ENCODE measurements around the gene MYO1A. TPM values are rescaled to one million over a fixed set of nuclear protein-coding genes. Genes with fewer than 3 reads are reported as not detected.

The MYO1A gene
- total RNA-seq, 1 experiment from 2014 or later, result not detected

- in situ Hi-C loops (cut with HindIII; ENCODE audit: low pct_unique_long_range_greater_than_20kb, low sequenced_read_pairs), result no loop called here
Measured at GRCh38 chr12:57009949-57010626, 39.8 kb downstream of the MYO1A start.

GRCh38 chr12:57008178-57008577, 41.8 kb downstream of the MYO1A start:
- in situ Hi-C loops (cut with HindIII; ENCODE audit: low pct_unique_long_range_greater_than_20kb, low sequenced_read_pairs), result no loop called here

More at GRCh38 chr12:57009949-57010626, 39.8 kb downstream of the MYO1A start:
- no peak for DNase-seq (ENCODE audit: low read depth, low spot score)

GRCh38 chr12:57006809-57007475, 43.0 kb downstream of the MYO1A start:
- DNase-seq (ENCODE audit: low read depth, low spot score), result no peak

More at GRCh38 chr12:57008178-57008577, 41.8 kb downstream of the MYO1A start:
- DNase-seq (ENCODE audit: low read depth, low spot score), result peak; percentile 80

GRCh38 chr12:57005980-57006808, 43.7 kb downstream of the MYO1A start, which contains the start of gene ZBTB39:
Gene ZBTB39, minus strand, starts transcription at chr12:57006546. Its CDS starts 1,629 bp downstream, at chr12:57004917.
- in situ Hi-C loops (cut with HindIII; ENCODE audit: low pct_unique_long_range_greater_than_20kb, low sequenced_read_pairs), result no loop called here
- peak; percentile 56 for DNase-seq (ENCODE audit: low read depth, low spot score)

More at GRCh38 chr12:57006809-57007475, 43.0 kb downstream of the MYO1A start:
- in situ Hi-C loops (cut with HindIII; ENCODE audit: low pct_unique_long_range_greater_than_20kb, low sequenced_read_pairs), result no loop called here

- in situ Hi-C loops (cut with HindIII; ENCODE audit: low pct_unique_long_range_greater_than_20kb, low sequenced_read_pairs), result no loop called here
- DNase-seq (ENCODE audit: low read depth, low spot score), result no peak
Measured at GRCh38 chr12:57004651-57005050, 45.3 kb downstream of the MYO1A start.

GRCh38 chr12:57003395-57003794, 46.5 kb downstream of the MYO1A start:
- in situ Hi-C loops (cut with HindIII; ENCODE audit: low pct_unique_long_range_greater_than_20kb, low sequenced_read_pairs), result no loop called here
- no peak for DNase-seq (ENCODE audit: low read depth, low spot score)

- in situ Hi-C loops (cut with HindIII; ENCODE audit: low pct_unique_long_range_greater_than_20kb, low sequenced_read_pairs), result no loop called here
- DNase-seq (ENCODE audit: low read depth, low spot score), result peak; percentile 72
Measured at GRCh38 chr12:57001448-57001906, 48.5 kb downstream of the MYO1A start.

GRCh38 chr12:57000393-57000792, 49.5 kb downstream of the MYO1A start:
- DNase-seq (ENCODE audit: low read depth, low spot score), result no peak

GRCh38 chr12:56999456-56999855, 50.5 kb downstream of the MYO1A start:
- in situ Hi-C loops (cut with HindIII; ENCODE audit: low pct_unique_long_range_greater_than_20kb, low sequenced_read_pairs), result loop anchor here (25.0 kb wide), 1 partner anchor 237 kb away; the partner anchor contains the start of genes HSD17B6 and PRIM1
- no peak for DNase-seq (ENCODE audit: low read depth, low spot score)

More at GRCh38 chr12:57000393-57000792, 49.5 kb downstream of the MYO1A start:
- in situ Hi-C loops (cut with HindIII; ENCODE audit: low pct_unique_long_range_greater_than_20kb, low sequenced_read_pairs), result no loop called here

GRCh38 chr12:56998981-56999380, 50.9 kb downstream of the MYO1A start:
- in situ Hi-C loops (cut with HindIII; ENCODE audit: low pct_unique_long_range_greater_than_20kb, low sequenced_read_pairs), result loop anchor here (25.0 kb wide), 1 partner anchor 237 kb away; the partner anchor contains the start of genes HSD17B6 and PRIM1
- no peak for DNase-seq (ENCODE audit: low read depth, low spot score)

GRCh38 chr12:56998316-56998715, 51.6 kb downstream of the MYO1A start:
- in situ Hi-C loops (cut with HindIII; ENCODE audit: low pct_unique_long_range_greater_than_20kb, low sequenced_read_pairs), result loop anchor here (25.0 kb wide), 1 partner anchor 236 kb away; the partner anchor contains the start of genes HSD17B6 and PRIM1
- DNase-seq (ENCODE audit: low read depth, low spot score), result no peak

- in situ Hi-C loops (cut with HindIII; ENCODE audit: low pct_unique_long_range_greater_than_20kb, low sequenced_read_pairs), result loop anchor here (25.0 kb wide), 1 partner anchor 235 kb away; the partner anchor contains the start of genes HSD17B6 and PRIM1
- no peak for DNase-seq (ENCODE audit: low read depth, low spot score)
Measured at GRCh38 chr12:56996793-56997545, 53.0 kb downstream of the MYO1A start.

- in situ Hi-C loops (cut with HindIII; ENCODE audit: low pct_unique_long_range_greater_than_20kb, low sequenced_read_pairs), result loop anchor here (25.0 kb wide), 1 partner anchor 234 kb away; the partner anchor contains the start of genes HSD17B6 and PRIM1
- DNase-seq (ENCODE audit: low read depth, low spot score), result no peak
Measured at GRCh38 chr12:56995930-56996496, 53.9 kb downstream of the MYO1A start.

GRCh38 chr12:56995201-56995929, 54.6 kb downstream of the MYO1A start:
- no peak for DNase-seq (ENCODE audit: low read depth, low spot score)
- in situ Hi-C loops (cut with HindIII; ENCODE audit: low pct_unique_long_range_greater_than_20kb, low sequenced_read_pairs), result loop anchor here (25.0 kb wide), 1 partner anchor 233 kb away; the partner anchor contains the start of genes HSD17B6 and PRIM1

- DNase-seq (ENCODE audit: low read depth, low spot score), result no peak
- in situ Hi-C loops (cut with HindIII; ENCODE audit: low pct_unique_long_range_greater_than_20kb, low sequenced_read_pairs), result loop anchor here (25.0 kb wide), 1 partner anchor 232 kb away; the partner anchor contains the start of genes HSD17B6 and PRIM1
Measured at GRCh38 chr12:56994231-56994746, 55.6 kb downstream of the MYO1A start.
